HG03135 (cell line): Measurements from ENCODE around the gene PARVG.

Experiments used
- ATAC-seq: cut with Tn5 transposase; IDR thresholded peaks from one replicate; pipeline ENCODE4 v1.9.1; 2021; ENCODE audit warnings: mild to moderate bottlenecking, moderate library complexity; ENCODE audit not compliant: unreplicated experiment

Gene PARVG, protein sequence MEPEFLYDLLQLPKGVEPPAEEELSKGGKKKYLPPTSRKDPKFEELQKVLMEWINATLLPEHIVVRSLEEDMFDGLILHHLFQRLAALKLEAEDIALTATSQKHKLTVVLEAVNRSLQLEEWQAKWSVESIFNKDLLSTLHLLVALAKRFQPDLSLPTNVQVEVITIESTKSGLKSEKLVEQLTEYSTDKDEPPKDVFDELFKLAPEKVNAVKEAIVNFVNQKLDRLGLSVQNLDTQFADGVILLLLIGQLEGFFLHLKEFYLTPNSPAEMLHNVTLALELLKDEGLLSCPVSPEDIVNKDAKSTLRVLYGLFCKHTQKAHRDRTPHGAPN

DNA sequence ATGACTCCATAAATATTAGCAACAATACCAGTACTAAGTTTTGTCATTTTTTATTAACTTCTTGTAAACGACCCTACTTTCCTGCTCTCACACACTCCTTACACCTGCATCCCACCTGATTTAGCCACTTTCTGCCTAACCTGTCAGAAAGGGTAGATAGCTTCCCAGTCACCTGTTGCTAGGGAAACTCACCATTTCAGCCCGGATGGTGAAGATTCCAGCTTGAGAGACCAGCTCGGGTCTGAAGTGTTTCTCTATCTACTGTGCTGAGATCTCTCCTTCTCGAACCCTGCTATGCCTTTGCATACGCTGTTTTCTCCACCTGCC is at the start of gene PARVG:
PARVG (plus strand) TSS at position 220 of the 327 bp plus-strand sequence. CDS start 2,405 bp downstream, outside the sequence.
- no peak for ATAC-seq

DNA sequence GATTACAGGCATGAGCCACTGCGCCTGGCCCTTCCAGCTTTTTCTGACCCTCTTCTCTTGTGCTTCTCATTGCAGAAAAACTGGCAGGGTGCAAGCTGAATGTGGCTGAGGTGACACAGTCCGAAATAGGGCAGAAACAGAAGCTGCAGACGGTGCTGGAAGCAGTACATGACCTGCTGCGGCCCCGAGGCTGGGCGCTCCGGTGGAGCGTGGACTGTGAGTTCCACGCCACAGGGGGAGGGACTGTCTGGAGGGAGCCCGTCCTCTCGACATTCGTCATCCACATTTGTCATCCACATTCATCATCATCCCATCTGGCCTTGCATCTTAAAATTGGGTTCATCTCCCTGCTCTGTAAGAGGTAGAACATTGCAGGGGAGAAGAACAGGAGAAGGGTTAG is 49.3 kb upstream of the PARVG start:
- ATAC-seq, result no peak

DNA sequence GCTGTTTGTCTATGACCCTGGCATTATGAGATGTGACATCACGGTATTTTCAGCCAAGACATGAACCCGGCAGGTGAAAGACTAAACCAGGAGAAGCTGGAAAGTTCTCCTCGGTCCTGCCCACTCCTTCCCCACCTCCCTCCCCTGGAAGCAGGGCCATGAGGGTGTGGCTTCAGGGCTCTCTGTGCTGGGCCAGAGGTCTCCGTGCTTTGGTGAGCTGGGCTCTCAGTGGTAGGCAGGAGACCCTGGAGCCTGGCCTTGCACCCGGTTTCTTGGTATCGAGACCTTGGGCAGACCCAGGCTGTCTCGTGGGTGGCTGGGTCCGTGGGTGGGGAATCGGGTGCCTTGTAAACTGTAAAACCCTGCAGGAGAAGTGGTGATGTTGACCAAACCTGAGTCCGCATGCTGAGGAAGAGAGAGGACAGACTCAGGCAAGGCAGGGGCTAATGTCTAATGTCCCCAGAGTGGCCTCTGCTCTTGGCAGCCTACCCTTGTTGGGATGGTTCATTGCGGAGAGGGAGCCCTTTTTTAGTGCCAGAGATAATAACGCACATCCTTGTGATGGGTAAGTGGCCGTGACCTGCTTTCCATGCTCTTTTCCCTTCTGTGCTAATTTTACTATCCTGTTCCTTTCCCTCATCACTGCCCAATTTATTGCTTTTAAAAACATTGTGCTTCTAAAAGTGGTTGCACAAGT is 48.6 kb upstream of the PARVG start:
- ATAC-seq, result no peak

DNA sequence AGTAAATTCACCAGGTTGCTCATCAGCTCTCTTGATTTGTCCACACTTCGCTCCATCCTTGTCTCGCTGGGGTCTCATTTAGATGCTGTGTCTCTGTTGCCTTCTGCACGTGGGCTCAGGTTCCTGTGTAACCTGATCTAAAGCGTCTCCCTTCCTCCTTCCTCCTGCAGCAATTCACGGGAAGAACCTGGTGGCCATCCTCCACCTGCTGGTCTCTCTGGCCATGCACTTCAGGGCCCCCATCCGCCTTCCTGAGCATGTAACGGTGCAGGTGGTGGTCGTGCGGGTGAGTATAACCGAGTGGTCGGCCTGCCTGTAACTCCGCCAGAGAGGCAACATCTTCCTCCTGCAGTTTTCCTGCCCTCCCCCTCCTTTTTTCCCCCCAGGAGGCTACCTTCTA is 48.0 kb upstream of the PARVG start:
- no peak for ATAC-seq

DNA sequence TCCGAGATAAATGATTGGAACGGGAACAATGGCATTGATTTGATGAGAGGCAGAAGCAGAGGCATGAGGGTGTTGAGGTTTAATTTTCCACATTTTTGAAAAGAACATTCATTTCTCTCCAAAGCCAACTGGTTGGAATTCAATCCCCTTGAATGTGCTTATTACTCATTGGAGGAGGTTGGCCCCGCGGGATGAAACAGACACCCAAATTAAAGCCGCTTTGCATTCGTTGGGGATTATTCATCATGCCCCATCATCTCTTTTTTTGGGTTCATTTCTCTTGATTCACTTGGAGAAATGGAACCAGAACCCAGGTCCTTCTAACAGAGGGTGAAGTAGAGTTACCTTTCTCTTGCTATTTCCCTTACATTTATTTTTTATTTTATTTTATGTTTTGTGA is 47.6 kb upstream of the PARVG start:
- no peak for ATAC-seq

DNA sequence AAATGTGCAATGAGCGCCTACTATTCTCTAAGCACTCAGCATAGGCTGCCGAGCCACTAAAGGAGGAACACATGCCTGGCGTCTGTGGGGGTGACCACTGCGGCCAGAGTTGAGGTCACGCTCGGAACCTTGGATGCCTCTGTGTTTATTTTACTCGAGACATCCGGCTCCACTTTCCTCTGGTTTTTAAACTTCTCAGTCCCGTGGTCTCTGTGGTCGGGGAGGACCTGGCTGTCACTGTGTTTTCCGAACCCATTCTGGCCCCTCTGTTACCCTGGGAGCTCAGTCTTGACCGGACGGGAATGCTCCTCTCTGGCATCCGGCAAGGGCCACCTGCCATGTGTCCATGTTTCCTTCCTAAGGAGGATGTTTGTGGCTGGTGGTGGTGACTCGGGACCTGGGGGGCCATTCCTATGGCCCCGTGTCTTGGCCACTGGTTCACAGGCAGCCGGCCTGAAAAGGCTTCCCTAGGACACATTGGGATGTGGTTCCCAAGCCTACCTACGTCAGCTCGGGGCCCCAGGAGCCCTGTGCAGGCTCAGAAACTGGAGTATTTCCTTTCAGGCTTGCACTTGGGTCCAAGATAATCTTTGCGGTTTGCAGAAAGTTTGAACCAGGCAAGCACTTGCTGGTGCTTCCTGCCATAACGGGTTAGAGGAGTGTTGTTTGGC is 46.7 kb upstream of the PARVG start:
- ATAC-seq, result no peak

DNA sequence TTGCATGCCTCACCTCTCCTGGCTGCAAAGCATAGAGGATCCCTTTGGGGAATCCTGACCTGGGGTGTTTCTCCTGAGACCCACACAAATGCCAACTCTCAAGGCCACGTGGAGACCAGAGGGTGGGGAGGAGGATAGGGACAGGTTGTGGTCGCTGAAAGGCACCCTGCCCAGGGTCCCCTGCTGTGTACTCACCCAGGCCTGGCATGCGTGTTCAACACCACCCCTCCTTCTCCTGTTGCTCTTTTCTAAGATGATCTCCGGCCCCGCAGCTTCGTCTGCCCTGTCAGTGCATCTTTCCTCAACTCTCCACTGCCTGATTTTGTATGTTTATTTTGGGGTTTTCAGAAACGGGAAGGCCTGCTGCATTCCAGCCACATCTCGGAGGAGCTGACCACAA is 44.6 kb upstream of the PARVG start:
- ATAC-seq, result no peak

DNA sequence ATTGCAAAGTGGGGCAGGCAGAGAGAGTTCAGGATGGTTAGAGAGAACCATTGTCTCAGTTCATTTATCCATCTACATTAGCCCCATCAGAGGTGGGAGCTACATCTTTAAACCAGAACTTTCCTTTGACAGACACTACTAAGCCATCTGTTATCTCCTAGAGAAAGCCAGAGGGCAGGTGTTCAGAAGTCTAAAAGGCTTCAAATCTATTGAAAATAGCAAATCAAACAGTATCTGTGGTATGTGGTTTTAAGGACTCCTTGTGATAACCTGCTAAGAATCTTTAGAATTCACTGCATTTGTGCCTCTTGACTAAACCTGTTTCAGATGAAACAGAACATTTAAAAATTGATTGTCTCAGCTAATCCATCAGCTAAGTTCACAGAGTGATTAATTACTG is 43.9 kb upstream of the PARVG start:
- ATAC-seq, result no peak

DNA sequence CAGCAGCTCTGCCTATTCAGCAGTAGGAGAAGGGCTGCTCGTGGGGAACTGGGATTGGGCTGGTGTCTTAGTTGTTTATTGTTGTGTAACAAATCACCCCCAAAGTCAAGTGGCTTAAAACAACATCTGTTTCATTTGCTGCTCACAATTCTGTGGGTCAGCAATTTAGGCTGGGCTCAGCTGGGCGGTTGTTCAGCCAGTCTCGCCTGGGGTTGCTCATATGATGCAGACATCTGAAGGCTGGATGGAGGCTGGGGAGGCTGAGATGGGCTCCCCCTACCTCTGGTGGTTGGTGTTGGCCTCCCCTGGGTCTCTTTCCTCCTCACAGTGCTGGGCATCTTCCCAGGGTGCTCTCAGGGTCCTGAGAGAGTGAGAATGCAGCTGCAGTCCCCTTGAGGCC is 43.3 kb upstream of the PARVG start:
- no peak for ATAC-seq

DNA sequence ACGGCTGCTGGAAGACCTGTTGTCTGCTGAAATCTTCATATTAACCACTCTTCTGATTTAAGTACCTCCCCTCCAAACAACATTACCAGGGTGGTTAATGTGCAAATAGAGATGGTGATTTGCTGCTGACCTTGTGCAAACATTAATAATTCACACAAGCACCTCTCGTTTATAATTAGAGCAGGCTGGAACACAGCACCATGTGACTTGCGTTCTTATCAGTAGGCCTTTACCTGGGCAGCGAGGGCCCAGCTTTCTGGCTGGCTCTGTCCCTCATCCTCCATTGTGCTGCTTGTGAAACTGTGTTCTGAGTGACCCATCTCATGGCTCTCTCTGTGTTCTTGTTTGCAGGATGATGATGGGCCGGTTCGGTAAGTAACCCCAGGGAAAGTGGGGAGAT is 41.0 kb upstream of the PARVG start:
- no peak for ATAC-seq

DNA sequence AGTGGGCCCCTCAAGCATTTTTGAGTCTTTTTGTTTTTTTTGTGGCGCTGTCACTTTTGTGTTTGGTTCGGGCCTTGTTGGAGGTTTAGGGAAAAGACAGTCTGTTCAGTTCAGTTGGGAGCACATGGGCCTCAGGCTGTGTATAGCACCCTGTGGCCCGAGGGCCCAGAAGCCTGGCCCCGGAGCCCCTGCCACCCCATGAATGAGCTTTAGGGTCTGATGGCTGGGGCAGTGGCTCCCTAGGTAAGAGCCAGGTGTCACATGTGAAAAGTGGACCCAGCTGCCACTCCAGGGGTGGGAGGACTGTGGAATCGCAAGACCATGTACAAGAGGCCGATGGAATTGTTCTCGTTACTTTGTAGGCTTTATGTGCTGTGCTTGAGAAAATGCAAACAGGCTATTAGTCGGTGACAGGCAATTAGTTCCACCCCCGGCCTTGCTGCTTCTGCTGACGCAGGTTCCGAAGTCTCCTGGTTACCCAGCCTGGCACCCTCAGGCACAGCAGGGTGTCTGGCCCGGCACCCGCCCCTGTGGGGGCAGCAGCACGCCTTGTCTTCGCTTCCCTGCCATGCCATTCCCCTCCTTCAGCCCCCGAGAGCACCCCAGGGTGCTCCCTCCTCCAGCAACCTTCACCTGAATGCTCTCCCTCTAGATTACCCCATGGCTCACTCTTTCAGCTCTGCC is 38.2 kb upstream of the PARVG start:
- no peak for ATAC-seq

DNA sequence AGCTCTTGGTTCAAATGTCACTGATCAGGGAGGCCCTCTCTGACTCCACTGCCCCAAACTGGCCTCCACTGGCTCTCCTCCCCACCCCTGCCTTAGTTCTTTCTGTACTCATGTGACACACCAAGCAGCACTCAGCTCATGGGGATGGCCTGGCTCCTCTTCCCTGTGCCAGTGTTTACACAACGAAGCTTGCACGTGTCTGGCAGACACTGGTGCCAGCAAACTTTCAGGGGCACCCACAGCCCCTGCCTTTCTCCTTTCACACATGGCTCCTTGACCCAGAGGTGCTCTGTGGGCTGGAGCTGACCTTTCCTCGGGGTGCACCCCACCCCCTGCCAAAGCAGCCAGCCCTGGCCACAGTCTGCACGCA is 37.6 kb upstream of the PARVG start:
- no peak for ATAC-seq

DNA sequence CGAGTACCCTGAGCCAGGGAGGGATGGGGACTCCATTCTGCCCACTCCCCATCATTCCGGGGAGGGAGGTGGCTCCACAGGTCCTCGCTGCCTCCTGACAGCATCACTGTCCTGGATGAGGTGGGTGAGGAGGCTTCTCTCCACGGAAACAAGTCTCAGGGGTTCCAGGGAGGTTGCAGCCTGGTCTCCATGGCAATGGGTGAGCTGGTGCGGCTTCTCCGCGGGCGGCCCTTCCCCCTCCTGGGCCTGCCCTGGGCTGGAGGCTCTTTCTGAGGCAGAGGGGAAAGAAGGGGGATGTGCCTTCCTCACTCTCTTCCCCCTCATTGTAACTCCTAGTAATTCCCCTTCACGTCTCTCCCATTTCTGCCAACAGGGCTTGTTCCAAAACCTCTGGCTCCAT is 37.1 kb upstream of the PARVG start:
- no peak for ATAC-seq

DNA sequence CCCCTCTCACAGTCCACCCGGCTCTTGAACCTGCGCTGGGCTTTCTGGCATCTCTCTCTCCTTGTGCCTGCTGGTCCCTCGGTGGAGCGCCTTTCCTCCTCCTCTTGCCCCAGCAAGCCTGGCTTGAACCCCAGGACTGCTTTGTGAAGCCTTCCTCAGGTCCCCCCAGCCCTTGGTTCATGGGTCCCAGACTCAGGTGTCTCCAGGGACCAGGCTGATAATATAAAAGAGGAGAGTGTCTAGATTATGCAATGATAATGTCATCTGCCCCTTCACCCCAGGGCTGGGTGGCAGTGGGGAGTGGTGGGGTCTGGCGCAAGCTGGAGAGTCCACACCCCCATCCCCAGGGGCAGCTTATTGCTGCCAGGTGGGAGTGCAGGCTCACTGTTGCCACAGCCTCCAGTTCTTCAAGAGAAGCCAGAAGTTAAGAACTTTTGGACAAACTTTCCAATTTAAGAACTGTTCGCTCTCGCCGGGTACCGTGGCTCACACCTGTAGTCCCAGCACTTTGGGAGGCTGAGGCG is 36.6 kb upstream of the PARVG start:
- ATAC-seq, result no peak

DNA sequence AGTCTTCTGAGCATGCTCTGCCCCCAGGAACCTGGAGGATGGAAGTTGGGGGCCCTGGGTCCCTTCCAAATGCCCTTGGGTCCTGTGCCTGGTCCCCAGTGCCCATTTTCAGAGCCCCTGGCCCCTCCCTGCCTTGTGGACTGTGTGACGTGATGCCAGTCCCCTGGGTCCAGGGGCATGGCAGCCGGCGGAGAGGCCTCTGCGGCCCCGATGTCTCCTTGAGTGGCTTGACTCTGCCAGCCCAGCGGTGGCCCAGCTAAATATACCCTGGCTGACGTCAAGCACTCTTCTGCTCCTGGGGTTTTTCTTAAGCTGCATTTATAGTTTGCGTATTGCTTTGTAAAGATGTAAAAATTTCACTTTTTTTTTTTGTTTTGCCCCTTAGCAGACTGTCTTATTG is 35.2 kb upstream of the PARVG start:
- no peak for ATAC-seq

DNA sequence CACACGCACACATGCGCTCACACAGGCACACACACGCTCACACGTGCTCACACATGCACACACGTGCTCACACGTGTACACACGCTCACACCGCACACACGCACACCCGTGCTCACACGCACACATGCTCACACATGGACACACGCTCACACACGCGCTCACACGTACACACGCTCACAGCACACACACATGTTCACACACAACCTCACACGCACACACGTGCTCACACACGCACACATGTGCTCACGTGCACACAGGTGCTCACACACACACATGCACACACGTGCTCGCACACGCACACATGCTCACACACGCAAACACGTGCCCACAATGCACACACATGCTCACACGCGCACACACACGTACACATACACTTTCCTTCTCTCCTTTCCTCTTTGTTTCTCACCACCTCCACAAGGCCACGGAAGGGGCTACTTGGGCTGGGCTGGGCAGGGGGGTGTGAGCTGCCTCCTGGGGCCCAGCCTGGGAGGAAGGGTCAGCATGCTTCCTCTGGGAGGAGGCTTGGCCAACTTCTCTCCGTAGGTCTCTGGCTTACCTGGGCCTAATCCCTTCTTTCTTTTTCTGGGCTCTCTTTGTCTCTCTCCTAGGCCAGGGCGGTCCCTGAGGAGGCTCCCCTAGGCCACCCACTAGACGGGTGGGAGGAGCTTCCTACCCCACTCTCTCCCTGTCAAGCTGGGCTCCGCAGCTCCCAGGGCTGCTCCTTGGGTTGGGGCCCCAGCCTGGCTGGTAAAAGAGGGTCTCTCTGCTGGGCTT is 34.5 kb upstream of the PARVG start:
- ATAC-seq, result no peak

DNA sequence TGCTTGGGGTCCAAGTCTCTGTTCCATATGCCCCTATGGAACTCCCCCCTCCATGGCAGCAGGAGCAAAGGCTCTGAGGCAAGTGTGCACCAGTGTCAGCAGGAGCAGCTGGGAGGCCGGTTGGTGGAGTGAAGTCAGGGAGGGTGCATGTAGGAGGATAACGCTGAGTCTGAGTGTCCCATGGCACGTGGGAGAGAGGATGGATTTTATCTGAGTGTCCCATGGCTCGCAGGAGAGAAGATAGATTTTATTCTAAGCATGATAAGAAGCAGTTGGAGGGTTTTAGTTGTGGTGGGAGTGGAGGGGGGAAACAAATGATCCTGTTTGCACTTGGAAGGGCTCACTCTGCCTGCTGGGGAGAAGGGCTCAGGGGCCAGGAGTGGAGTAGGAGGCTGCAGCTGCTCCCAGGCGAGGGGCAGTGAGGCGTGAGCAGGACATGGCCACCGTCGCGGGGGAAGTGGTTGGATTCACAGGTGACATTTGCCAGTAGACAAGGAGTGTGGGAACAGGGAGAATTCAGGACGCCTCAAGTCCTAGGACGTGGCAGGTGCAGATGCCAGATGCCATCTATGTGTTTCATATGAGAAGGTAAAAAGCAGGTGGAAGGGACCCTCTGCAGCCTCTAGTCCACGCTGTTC is 33.6 kb upstream of the PARVG start:
- ATAC-seq, result no peak

DNA sequence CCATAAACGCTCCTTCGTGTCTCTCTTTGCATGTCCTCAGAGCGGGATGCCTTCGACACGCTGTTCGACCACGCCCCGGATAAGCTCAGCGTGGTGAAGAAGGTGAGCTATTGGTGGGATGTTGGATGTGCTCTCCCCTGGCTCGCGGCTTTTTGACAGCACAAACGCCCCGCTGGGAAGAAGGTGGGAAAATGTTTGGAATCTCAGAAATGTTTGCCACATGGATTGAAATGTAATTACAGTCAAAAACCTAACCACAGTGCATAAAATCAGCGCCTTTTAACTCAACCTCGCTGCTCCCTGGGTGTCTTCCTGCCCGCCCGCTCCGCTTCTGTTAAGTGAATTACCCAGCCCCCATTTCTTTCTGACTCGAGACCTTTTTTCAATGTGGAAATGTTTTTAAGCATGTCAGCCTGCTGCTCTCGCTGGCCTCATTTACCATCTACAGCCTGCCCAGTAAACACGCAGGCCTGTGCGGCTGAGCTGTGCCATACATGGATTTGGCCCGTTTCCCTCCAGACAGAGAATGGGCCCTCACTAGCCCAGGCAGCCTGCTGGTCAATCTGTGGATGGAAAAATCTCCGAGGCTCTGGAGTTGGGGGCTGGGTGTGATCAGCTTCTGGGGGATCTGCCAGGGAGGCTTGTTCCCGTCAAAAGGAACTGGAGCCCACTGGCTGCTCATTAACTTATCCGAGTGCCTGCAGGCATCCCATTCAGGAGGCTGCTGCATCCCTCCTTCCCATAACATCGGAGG is 32.7 kb upstream of the PARVG start:
- no peak for ATAC-seq

DNA sequence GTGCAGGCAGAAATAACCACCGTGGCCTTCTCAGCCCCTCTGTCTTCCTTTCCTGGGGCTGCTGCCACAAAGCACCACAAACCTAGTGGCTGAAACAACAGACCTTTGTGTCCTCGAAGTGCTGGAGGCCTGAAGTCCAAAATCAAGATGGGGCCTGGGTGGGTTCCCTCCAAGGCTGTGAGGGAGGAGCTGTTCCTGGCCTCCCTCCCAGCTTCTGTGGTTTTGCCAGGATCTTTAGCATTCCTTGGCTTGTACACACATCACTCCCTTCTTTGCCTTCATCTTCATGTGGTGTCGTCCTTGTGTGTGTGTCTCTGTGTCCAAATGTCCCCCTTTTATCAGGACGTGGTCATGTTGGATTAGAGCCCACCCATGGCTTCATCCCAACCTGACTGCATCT is 29.0 kb upstream of the PARVG start:
- ATAC-seq, result no peak

DNA sequence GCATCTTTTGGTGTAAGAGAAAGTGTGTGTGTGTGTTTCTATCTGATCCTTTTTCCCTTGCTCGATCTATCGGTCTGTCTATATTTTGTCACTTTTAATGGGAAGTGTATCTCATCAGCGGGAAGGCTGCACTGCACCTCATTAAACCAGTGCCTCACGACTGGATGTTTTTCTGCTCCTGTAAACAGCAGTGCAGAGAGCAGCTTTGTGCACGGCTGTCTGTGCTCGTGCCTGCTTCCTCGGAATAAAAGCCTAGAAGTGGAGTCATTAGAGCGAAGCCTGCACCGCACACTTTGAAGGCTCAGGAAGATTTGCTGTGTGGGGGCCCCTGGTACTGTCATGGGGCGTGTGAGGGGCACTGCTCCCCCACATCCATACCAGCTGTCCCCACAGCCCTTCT is 27.0 kb upstream of the PARVG start:
- ATAC-seq, result no peak
